Activated naive CD4-positive, alpha-beta T cell treated with anti-CD3 and anti-CD28 coated beads, Interleukin-2, amount 50 U/mL, for 24 hours (primary cell): Measurements from ENCODE around the gene RSPH1.

Experiments
- H3K27ac Mint-ChIP-seq: one replicate; pipeline ENCODE4 v1.8.0; 2021; ENCODE audit warnings: mild to moderate bottlenecking, mixed read lengths
- H3K27me3 Mint-ChIP-seq: one replicate; pipeline ENCODE4 v1.8.0; 2021; ENCODE audit warnings: mixed read lengths
- H3K36me3 Mint-ChIP-seq: one replicate; pipeline ENCODE4 v1.8.0; 2021; ENCODE audit warnings: mixed read lengths
- H3K4me1 Mint-ChIP-seq: one replicate; pipeline ENCODE4 v1.8.0; 2021; ENCODE audit warnings: mixed read lengths
- H3K4me3 Mint-ChIP-seq: one replicate; pipeline ENCODE4 v1.8.0; 2021; ENCODE audit warnings: mild to moderate bottlenecking, mixed read lengths
- H3K9me3 Mint-ChIP-seq: one replicate; pipeline ENCODE4 v1.8.0; 2021; ENCODE audit warnings: mixed read lengths

RSPH1 gene

DNA sequence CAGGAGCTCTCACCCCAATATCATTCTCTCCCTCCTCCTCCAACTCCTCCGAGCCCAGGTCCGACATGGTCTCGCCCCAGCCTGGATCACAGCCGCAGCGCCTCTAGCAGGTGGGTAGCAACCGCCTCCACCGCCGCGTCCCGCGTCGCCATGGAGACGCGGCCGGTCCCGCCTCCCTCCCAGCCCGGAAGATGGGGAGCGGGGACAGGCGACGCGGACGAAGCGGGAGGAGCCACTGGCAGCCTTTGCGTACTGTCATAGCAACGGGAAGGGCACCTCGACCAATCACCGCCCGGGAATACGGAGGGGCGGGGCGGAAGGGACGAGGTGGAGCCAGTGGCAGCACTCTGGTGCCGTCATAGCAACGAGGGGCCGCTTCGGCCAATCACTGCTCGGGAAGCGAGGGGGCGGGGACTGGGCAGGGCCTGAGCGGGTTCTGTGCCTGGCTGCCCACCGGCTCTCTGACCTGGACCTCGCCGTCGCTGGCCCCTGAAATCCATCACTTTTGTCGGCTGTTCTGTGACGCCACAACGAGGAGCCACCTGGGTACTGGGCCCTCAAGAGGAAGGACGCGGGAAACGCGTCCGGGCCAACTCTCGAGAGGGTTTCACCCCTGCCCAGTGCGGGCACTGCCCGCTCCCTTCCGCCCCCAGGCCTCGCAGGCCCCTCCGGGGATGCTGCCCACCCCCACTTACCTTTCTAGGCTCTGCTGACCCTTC is at the start of gene RSPH1:
RSPH1 (minus strand) TSS at position 105 of the 719 bp plus-strand sequence; CDS start at position 67, 38 bp downstream.
- peak within 1 kb of the TSS; percentile 86 for H3K27ac Mint-ChIP-seq
- no peaks in the 10 kb centered on the region for H3K36me3 Mint-ChIP-seq
- H3K27me3 Mint-ChIP-seq, result no peaks in the 10 kb centered on the region
- H3K4me3 Mint-ChIP-seq, result peak within 1 kb of the TSS; percentile 87
- peaks cover 19% of the 10 kb centered on the region for H3K4me1 Mint-ChIP-seq
- H3K9me3 Mint-ChIP-seq, result no peaks in the 10 kb centered on the region

- H3K27me3 Mint-ChIP-seq, result no peaks in the 10 kb centered on the region
- no peak overlapping the region for H3K4me3 Mint-ChIP-seq
- peaks cover 21% of the 10 kb centered on the region for H3K36me3 Mint-ChIP-seq
- H3K9me3 Mint-ChIP-seq, result no peaks in the 10 kb centered on the region
- H3K4me1 Mint-ChIP-seq, result no peaks in the 10 kb centered on the region
- no peak overlapping the region for H3K27ac Mint-ChIP-seq
Measured at GRCh38 chr21:42545745-42546144, 49.7 kb upstream of the RSPH1 start.

DNA sequence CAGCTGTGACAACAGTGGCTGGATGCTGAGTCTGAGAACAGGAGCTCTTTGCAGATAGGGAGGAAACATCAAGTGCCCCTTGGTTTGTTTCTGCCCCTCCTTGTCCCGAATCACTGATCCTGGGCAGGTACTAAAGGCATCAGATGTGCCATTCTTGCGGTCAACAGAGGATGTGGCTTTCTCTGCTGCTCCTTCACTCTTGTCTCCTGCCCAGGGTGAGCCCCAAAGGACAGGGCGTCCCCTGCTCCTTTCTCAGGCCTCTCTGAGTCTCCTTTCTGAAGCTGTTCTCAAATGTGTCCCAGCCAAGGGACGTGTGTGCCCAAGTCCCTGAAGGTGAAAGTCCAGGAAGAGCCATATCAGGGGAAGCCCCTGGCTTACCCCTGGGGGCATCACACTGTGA is 49.3 kb upstream of the RSPH1 start:
- H3K27ac Mint-ChIP-seq, result no peak overlapping the region
- H3K4me1 Mint-ChIP-seq, result no peaks in the 10 kb centered on the region
- H3K27me3 Mint-ChIP-seq, result no peaks in the 10 kb centered on the region
- peaks cover 21% of the 10 kb centered on the region for H3K36me3 Mint-ChIP-seq
- no peak overlapping the region for H3K4me3 Mint-ChIP-seq
- H3K9me3 Mint-ChIP-seq, result no peaks in the 10 kb centered on the region

DNA sequence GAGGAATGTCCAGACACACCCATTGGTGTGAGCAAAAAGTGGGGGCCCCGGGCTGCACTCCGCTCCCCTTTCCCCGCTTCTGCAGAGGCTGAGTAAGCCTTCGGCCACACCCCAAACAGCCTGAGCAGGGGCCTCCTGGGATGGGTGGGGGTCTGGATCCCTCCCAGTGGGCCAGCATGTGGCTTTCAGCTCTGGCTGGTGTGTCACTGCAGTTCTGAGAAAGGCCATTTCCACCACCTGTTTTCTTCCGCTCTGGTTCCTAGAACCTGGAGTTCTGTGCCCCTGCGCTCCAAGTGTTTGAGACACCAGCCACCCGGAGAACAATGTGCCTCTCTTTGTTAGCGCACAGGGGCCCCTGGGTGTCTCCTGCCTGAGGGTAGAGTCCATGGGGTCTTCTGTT is 48.5 kb upstream of the RSPH1 start:
- Mint-ChIP-seq H3K36me3 (peaks cover 20% of the 10 kb centered on the region), H3K9me3 (no peaks in the 10 kb centered on the region), H3K27ac (no peak overlapping the region), H3K4me1 (no peaks in the 10 kb centered on the region), H3K4me3 (no peak overlapping the region), H3K27me3 (no peaks in the 10 kb centered on the region)

GRCh38 chr21:42543106-42543847 is 47.3 kb upstream of the RSPH1 start:
- Mint-ChIP-seq H3K36me3 (peaks cover 16% of the 10 kb centered on the region), H3K9me3 (no peaks in the 10 kb centered on the region), H3K27ac (no peak overlapping the region)

GRCh38 chr21:42542596-42542995 is 46.6 kb upstream of the RSPH1 start:
- Mint-ChIP-seq H3K27ac (no peak overlapping the region), H3K9me3 (no peaks in the 10 kb centered on the region), H3K4me1 (no peaks in the 10 kb centered on the region), H3K27me3 (no peaks in the 10 kb centered on the region), H3K4me3 (no peak overlapping the region), H3K36me3 (peaks cover 13% of the 10 kb centered on the region)

More at GRCh38 chr21:42543106-42543847, 47.3 kb upstream of the RSPH1 start:
- Mint-ChIP-seq H3K4me3 (no peak overlapping the region), H3K4me1 (no peaks in the 10 kb centered on the region), H3K27me3 (no peaks in the 10 kb centered on the region)

DNA sequence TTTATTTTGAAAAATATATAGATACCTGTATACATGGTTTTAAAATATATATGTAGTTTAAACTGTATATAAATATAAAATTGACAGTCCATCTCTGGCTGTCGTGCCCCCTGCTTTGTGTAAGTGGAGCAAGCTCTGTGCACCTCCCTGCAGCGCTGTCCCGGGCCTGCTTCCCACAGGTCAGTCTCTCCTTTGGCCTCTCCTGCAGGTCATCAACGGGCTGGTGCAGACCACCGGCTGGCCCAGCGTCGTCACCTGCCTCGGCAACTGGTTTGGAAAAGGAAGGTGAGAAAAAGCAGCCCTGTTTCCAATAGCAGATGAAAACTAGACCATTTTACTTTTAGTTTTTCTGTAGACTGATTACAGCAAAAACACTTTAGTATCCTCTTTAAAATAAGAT is 46.2 kb upstream of the RSPH1 start:
- no peaks in the 10 kb centered on the region for H3K9me3 Mint-ChIP-seq
- H3K27me3 Mint-ChIP-seq, result no peaks in the 10 kb centered on the region
- peaks cover 13% of the 10 kb centered on the region for H3K36me3 Mint-ChIP-seq
- H3K4me3 Mint-ChIP-seq, result no peak overlapping the region
- no peaks in the 10 kb centered on the region for H3K4me1 Mint-ChIP-seq
- H3K27ac Mint-ChIP-seq, result no peak overlapping the region

DNA sequence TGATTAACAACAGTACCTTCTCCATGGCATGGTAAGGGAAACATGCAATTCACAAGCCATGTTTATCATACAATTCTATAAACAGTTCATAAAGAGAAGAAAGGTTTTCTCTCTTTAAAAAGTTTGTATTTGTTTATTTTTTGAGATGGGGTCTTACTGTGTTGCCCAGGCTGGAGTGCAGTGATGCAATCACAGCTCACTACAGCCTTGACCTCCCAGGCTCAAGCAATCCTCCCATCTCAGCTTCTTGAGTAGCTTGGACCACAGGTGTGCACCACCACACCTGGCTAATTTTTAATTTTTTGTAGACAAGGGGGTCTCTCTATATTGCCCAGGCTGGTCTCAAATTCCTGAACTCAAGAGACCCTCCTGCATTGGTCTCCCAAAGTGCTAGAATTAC is 45.6 kb upstream of the RSPH1 start:
- Mint-ChIP-seq H3K27ac (no peak overlapping the region), H3K4me3 (no peak overlapping the region), H3K9me3 (no peaks in the 10 kb centered on the region), H3K27me3 (no peaks in the 10 kb centered on the region), H3K4me1 (no peaks in the 10 kb centered on the region), H3K36me3 (peaks cover 13% of the 10 kb centered on the region)

GRCh38 chr21:42541174-42541573 is 45.1 kb upstream of the RSPH1 start:
- Mint-ChIP-seq H3K4me3 (no peak overlapping the region), H3K27me3 (no peaks in the 10 kb centered on the region), H3K27ac (no peak overlapping the region), H3K36me3 (peaks cover 10% of the 10 kb centered on the region), H3K4me1 (no peaks in the 10 kb centered on the region), H3K9me3 (no peaks in the 10 kb centered on the region)

GRCh38 chr21:42540396-42540795 is 44.4 kb upstream of the RSPH1 start:
- Mint-ChIP-seq H3K4me1 (no peaks in the 10 kb centered on the region), H3K27ac (no peak overlapping the region), H3K9me3 (no peaks in the 10 kb centered on the region), H3K36me3 (peaks cover 10% of the 10 kb centered on the region), H3K27me3 (no peaks in the 10 kb centered on the region), H3K4me3 (no peak overlapping the region)

DNA sequence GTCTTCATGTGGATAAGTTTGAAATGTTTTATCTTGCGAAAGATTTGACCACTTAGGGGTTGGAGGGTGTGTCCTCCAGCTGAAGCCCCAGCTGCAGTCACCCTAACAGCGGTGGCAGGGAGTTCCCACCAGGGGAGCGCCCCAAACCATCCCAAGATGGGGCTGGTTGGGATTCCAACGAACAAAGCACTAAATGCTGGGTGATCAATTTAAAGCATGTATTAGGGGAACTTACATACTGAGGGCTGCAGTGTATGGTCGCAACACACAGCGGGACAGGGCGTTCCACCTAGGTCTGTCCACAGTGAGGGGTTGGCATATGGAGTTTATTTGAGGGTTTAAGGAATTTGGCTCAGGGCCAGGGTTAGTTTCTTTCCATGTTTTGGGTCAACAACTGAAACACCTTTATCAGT is 43.9 kb upstream of the RSPH1 start:
- H3K36me3 Mint-ChIP-seq, result peaks cover 10% of the 10 kb centered on the region
- no peaks in the 10 kb centered on the region for H3K9me3 Mint-ChIP-seq
- no peaks in the 10 kb centered on the region for H3K27me3 Mint-ChIP-seq
- peaks cover under 1% of the 10 kb centered on the region for H3K4me1 Mint-ChIP-seq
- H3K4me3 Mint-ChIP-seq, result no peak overlapping the region
- no peak overlapping the region for H3K27ac Mint-ChIP-seq

GRCh38 chr21:42539342-42539741 is 43.3 kb upstream of the RSPH1 start:
- no peaks in the 10 kb centered on the region for H3K27me3 Mint-ChIP-seq
- peaks cover 10% of the 10 kb centered on the region for H3K36me3 Mint-ChIP-seq
- peaks cover 7% of the 10 kb centered on the region for H3K4me1 Mint-ChIP-seq
- no peaks in the 10 kb centered on the region for H3K9me3 Mint-ChIP-seq
- no peak overlapping the region for H3K4me3 Mint-ChIP-seq
- H3K27ac Mint-ChIP-seq, result no peak overlapping the region

GRCh38 chr21:42538479-42539275 is 42.7 kb upstream of the RSPH1 start:
- H3K27me3 Mint-ChIP-seq, result no peaks in the 10 kb centered on the region

DNA sequence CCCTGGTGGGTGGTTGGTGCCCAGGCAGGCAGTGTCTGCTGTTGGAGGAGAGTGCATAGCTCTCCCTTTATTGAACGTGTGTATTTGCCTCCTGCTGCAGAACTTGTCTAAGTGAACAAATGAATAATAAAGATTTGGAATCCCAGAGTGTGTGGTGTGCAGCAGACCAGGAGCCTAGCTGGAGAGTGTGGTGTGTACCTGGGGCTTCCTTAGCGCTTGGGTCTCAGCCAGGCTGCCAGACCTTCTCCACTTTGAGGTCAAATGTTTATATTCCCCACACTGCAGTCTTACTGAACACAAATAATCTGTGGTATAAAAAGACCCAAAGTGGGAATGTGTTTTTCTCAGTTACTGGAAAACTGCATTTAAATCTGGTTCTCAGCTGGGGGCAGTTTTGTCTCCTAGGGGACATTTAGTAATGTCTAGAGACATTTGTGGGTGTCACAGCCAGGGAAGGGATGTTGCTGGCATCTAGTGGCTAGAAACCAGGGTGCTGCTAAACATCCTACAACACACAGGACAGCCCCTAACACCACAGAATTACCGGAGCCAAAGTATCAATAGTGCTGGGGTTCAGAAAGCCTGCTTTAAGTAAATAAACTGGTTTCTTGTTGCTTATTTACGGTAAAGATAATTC is 41.2 kb upstream of the RSPH1 start:
- H3K9me3 Mint-ChIP-seq, result no peaks in the 10 kb centered on the region
- H3K27ac Mint-ChIP-seq, result no peak overlapping the region
- H3K4me1 Mint-ChIP-seq, result peaks cover 15% of the 10 kb centered on the region
- H3K4me3 Mint-ChIP-seq, result no peak overlapping the region
- H3K36me3 Mint-ChIP-seq, result peaks cover 9% of the 10 kb centered on the region
- no peaks in the 10 kb centered on the region for H3K27me3 Mint-ChIP-seq

More at GRCh38 chr21:42538479-42539275, 42.7 kb upstream of the RSPH1 start:
- no peak overlapping the region for H3K4me3 Mint-ChIP-seq
- no peak overlapping the region for H3K27ac Mint-ChIP-seq
- no peaks in the 10 kb centered on the region for H3K9me3 Mint-ChIP-seq
- H3K36me3 Mint-ChIP-seq, result peaks cover 10% of the 10 kb centered on the region
- H3K4me1 Mint-ChIP-seq, result peaks cover 11% of the 10 kb centered on the region

- Mint-ChIP-seq H3K4me1 (peaks cover 15% of the 10 kb centered on the region), H3K36me3 (peaks cover 9% of the 10 kb centered on the region)
Measured at GRCh38 chr21:42536601-42537000, 40.6 kb upstream of the RSPH1 start.

More at GRCh38 chr21:42536601-42537000, 40.6 kb upstream of the RSPH1 start:
- no peaks in the 10 kb centered on the region for H3K9me3 Mint-ChIP-seq
- no peaks in the 10 kb centered on the region for H3K27me3 Mint-ChIP-seq
- no peak overlapping the region for H3K27ac Mint-ChIP-seq
- H3K4me3 Mint-ChIP-seq, result no peak overlapping the region
